HL-60 (cell line): ENCODE results near the gene COPZ1.
A peak's percentile ranks its signal among the peaks of the same experiment; 100 is the strongest.

Experiments
- DNase-seq, 2 experiments: peaks; one replicate each; pipeline ENCODE4 v3.0.0-alpha.2; 2010 to 2020; ENCODE audit warnings: low read depth in 1 of 2, low spot score in 1 of 2
- H3K27ac ChIP-seq: fragments of 250-450 bp; sonication (Bioruptor Pico); replicated peaks from 2 replicates; pipeline ENCODE4 v1.5.1; 2020; ENCODE audit warnings: mild to moderate bottlenecking, moderate library complexity
- H3K27me3 ChIP-seq: fragments of 250-450 bp; sonication (Bioruptor Pico); 2 replicates; pipeline ENCODE4 v1.5.1; 2021; ENCODE audit warnings: mild to moderate bottlenecking, moderate library complexity; ENCODE audit not compliant: insufficient read depth, poor library complexity, severe bottlenecking
- H3K4me3 ChIP-seq: replicated peaks from 2 replicates; pipeline ENCODE4 v1.5.1; 2011; ENCODE audit warnings: mild to moderate bottlenecking, control low read depth, low read length; ENCODE audit not compliant: insufficient read depth
- CTCF ChIP-seq: IDR thresholded peaks from one replicate; pipeline ENCODE4 v1.5.1; 2011; ENCODE audit warnings: low read length, control low read depth, inconsistent platforms; ENCODE audit not compliant: insufficient read depth
- GABPA ChIP-seq: IDR thresholded peaks from 2 replicates; pipeline ENCODE4 v1.6.1; 2012; ENCODE audit warnings: low read depth
- POLR2AphosphoS5 ChIP-seq: IDR thresholded peaks from 2 replicates; pipeline ENCODE4 v1.6.1; 2012; ENCODE audit warnings: low read depth
- REST ChIP-seq: IDR thresholded peaks from 2 replicates; pipeline ENCODE4 v1.6.1; 2012; ENCODE audit warnings: low read depth; ENCODE audit not compliant: insufficient replicate concordance
- SPI1 ChIP-seq: IDR thresholded peaks from 2 replicates; pipeline ENCODE4 v1.6.1; 2012; ENCODE audit warnings: low read depth, mild to moderate bottlenecking, borderline replicate concordance

The COPZ1 gene

GRCh38 chr12:54294953-54295566 lies 29.9 kb upstream of the COPZ1 start:
- Histone ChIP-seq H3K27ac (peak overlapping the region; percentile 91), H3K27me3 (no peaks in the 10 kb centered on the region), H3K4me3 (no peak overlapping the region)
- DNase-seq = no peak
- TF ChIP-seq SPI1 (no peak), CTCF (no peak), REST (no peak), POLR2AphosphoS5 (0 out of 2 replicates have a peak, but pooled peaks have one; percentile 47), GABPA (no peak)

GRCh38 chr12:54296393-54297099 lies 28.4 kb upstream of the COPZ1 start:
- no peak for TF ChIP-seq CTCF
- TF ChIP-seq SPI1 = no peak
- peak; percentile 24; the same call in 1 of the 2 replicates for TF ChIP-seq POLR2AphosphoS5
- peak overlapping the region; percentile 91 for H3K27ac ChIP-seq
- H3K4me3 ChIP-seq = peak overlapping the region; percentile 33
- no peaks in the 10 kb centered on the region for H3K27me3 ChIP-seq
- peak in 1 of 2 experiments; percentile 77 for DNase-seq

- H3K27ac ChIP-seq = peak overlapping the region; percentile 91
- TF ChIP-seq GABPA (no peak), CTCF (no peak), POLR2AphosphoS5 (no peak), SPI1 (no peak)
- DNase-seq = no peak
- H3K4me3 ChIP-seq = peak overlapping the region; percentile 71
- H3K27me3 ChIP-seq = no peaks in the 10 kb centered on the region
Measured at GRCh38 chr12:54298904-54299303, 26.0 kb upstream of the COPZ1 start.

GRCh38 chr12:54299515-54300224 lies 25.3 kb upstream of the COPZ1 start:
- Histone ChIP-seq H3K4me3 (peak overlapping the region; percentile 71), H3K27ac (peak overlapping the region; percentile 91), H3K27me3 (no peaks in the 10 kb centered on the region)
- TF ChIP-seq CTCF (no peak), REST (no peak), POLR2AphosphoS5 (no peak), SPI1 (no peak)
- DNase-seq = no peak
